Measurements from ENCODE around the gene LDHD.

DNA sequence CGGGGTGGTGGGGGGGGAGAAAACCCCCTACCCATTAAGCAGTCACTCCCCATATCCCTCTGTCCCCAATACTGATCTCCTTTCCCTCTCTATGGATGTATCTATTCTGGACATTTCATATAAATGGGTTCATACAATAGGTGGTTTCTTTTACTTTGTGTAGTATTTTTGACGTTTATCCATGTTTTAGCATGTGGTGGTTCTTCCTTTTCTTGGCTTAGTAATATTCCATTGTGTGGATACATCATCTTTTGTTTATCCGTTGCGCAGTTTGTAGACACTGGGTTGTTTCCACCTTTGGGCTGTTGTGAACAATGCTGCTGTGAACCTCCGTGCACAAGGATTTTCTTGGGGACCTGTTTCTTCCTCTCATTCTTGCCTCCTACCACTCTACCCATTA lies 12.6 kb downstream of the LDHD start:
- TF ChIP-seq TAF1 (IDR thresholded peaks at IDR 0.05; ENCODE audit: low read depth, low read length) (no peak), POLR2A (IDR thresholded peaks at IDR 0.05; ENCODE audit: low read depth, low read length) (no peak), POU2F2 (IDR thresholded peaks at IDR 0.05; ENCODE audit: low read depth, low read length) (no peak), POLR2AphosphoS5 (IDR thresholded peaks at IDR 0.05; ENCODE audit: low read depth, low read length) (no peak), PAX5 (IDR thresholded peaks at IDR 0.05; ENCODE audit: insufficient read depth, low read length, severe bottlenecking) (no peak), SPI1 (IDR thresholded peaks at IDR 0.05; ENCODE audit: low read depth, low read length) (no peak)
